KMS-11 (cell line): ENCODE measurements around the gene FBXL7.
A peak's percentile ranks its signal among the peaks of the same experiment; 100 is the strongest.

Experiments
- H2AFZ ChIP-seq: fragments of 200-600 bp; sonication (generic); 2 replicates; pipeline ENCODE4 v1.6.1; 2016; ENCODE audit warnings: antibody characterized with exemption, mixed run types, low read depth
- H3K27ac ChIP-seq: fragments of 200-600 bp; sonication (generic); 2 replicates; pipeline ENCODE4 v1.6.1; 2016; ENCODE audit warnings: mild to moderate bottlenecking, mixed run types
- H3K27me3 ChIP-seq: fragments of 200-600 bp; sonication (generic); 2 replicates; pipeline ENCODE4 v1.6.1; 2017; ENCODE audit warnings: mild to moderate bottlenecking, low read depth, mixed run types, moderate library complexity; ENCODE audit not compliant: insufficient read depth
- H3K36me3 ChIP-seq: fragments of 200-600 bp; sonication (generic); 2 replicates; pipeline ENCODE4 v1.6.1; 2017; ENCODE audit warnings: mild to moderate bottlenecking, mixed run types; ENCODE audit not compliant: insufficient read depth
- H3K4me1 ChIP-seq: fragments of 200-600 bp; sonication (generic); 2 replicates; pipeline ENCODE4 v1.6.1; 2016; ENCODE audit warnings: mild to moderate bottlenecking, low read depth, mixed run types; ENCODE audit not compliant: poor library complexity, severe bottlenecking
- H3K4me2 ChIP-seq: fragments of 200-600 bp; sonication (generic); 2 replicates; pipeline ENCODE4 v1.7.0; 2016; ENCODE audit warnings: mild to moderate bottlenecking, mixed run types
- H3K4me3 ChIP-seq: fragments of 200-600 bp; sonication (generic); IDR thresholded peaks from 2 replicates; pipeline ENCODE4 v1.6.1; 2017; ENCODE audit warnings: low read depth, low read length, mixed read lengths; ENCODE audit not compliant: insufficient read depth
- H3K79me2 ChIP-seq: fragments of 200-600 bp; sonication (generic); 2 replicates; pipeline ENCODE4 v1.6.1; 2016; ENCODE audit warnings: low read depth, mixed run types; ENCODE audit not compliant: insufficient read depth
- H3K9ac ChIP-seq: fragments of 200-600 bp; sonication (generic); 2 replicates; pipeline ENCODE4 v1.6.1; 2016; ENCODE audit warnings: mild to moderate bottlenecking, mixed run types
- H4K20me1 ChIP-seq: fragments of 200-600 bp; sonication (generic); 2 replicates; pipeline ENCODE4 v1.6.1; 2016; ENCODE audit warnings: mild to moderate bottlenecking, mixed run types; ENCODE audit not compliant: insufficient read depth
- CTCF ChIP-seq: fragments of 200-600 bp; sonication (generic); conservative IDR thresholded peaks from 2 replicates; pipeline ENCODE4 v1.6.1; 2017; ENCODE audit warnings: low read depth, mild to moderate bottlenecking, antibody characterized with exemption, low read length, moderate library complexity, mixed read lengths

The FBXL7 gene

DNA sequence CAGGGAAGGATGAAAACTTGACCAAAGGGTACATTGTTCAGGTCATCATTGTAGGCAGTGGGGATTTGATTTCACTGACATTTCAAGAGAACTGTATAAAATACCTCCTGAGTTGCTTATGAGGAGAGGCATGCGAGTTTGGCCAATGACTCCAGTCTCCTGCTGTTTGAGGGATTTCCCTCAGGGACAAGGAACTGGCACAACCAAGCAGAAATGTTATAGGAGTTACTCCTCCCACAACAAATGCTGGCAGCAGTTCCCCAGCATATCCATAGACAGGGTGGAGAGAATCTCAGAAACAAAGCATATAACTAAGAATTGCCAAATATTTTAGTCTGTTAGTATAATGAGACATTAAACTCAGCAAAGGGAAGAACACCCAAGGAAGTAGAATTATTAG is 47.2 kb upstream of the FBXL7 start:
- Histone ChIP-seq H3K9ac (no peak overlapping the region), H3K4me1 (peaks cover 27% of the 10 kb centered on the region), H2AFZ (no peak overlapping the region), H3K27ac (no peak overlapping the region), H3K27me3 (no peaks in the 10 kb centered on the region), H3K4me3 (no peak overlapping the region), H3K79me2 (no peaks in the 10 kb centered on the region), H3K4me2 (no peak overlapping the region), H3K36me3 (no peaks in the 10 kb centered on the region), H4K20me1 (no peaks in the 10 kb centered on the region)
- no peak for TF ChIP-seq CTCF

DNA sequence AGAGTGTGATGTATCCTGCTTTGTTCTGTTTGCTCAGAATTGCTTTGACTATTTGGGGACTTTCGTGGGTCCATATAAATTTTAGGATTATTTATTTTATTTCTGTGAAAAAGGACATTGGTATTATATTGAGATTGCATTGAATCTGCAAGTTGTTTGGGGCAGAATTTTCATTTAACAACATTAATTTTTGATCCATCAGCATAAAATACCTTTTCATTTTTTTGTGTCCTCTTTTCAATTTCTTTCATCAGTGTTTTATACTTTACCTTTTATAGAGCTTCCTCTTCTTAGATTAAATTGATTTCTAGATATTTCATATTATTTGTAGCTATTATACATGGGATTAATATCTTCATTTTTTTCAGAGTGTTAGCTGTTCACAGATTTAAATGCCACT is 40.8 kb upstream of the FBXL7 start:
- Histone ChIP-seq H3K4me3 (no peak overlapping the region), H3K4me1 (no peaks in the 10 kb centered on the region), H3K36me3 (no peaks in the 10 kb centered on the region), H3K9ac (no peak overlapping the region), H3K27me3 (no peaks in the 10 kb centered on the region), H3K79me2 (no peaks in the 10 kb centered on the region), H3K4me2 (no peak overlapping the region), H4K20me1 (no peaks in the 10 kb centered on the region), H2AFZ (no peak overlapping the region), H3K27ac (no peak overlapping the region)
- no peak for TF ChIP-seq CTCF

DNA sequence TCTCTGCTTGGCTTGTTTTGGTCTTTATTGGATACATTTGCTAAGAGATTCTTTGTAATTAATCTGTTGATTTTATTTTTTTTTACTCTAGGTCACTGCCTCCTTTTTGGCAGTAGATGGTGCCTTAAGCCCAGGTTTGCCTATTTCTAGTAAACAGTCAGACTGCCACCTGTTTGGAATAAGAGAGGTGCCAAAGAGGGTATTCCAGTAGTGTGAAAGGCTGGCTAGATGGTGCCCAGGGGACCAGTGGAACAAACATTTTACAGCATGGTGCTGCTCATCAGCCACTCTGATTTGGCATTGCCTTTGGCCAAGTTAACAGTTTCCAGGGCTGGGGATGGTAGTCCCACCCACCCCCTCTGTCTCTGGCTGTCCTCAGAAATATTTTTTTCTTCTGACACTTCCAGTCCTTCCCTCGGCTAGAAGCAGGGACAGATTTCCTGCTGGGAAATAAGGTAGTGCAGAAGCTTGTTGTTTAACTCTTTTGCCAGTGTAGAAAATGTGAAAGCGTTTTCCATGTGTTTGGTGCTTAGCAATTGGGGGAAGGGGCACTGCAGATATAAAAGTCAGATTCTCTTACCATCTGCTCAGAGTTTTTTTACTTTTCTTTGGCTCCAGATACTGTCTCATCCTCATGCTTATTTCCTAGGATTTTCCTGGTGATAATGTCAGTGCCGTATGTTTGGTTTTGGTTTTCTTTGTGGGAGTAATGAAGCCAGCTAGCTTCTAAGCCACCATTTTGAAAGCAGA is 36.6 kb upstream of the FBXL7 start:
- no peaks in the 10 kb centered on the region for H3K79me2 ChIP-seq
- peak; percentile 65 for TF ChIP-seq CTCF
- H3K9ac ChIP-seq: no peak overlapping the region
- no peak overlapping the region for H2AFZ ChIP-seq
- peaks cover 4% of the 10 kb centered on the region for H3K4me1 ChIP-seq
- H3K4me2 ChIP-seq: no peak overlapping the region
- no peaks in the 10 kb centered on the region for H3K36me3 ChIP-seq
- no peak overlapping the region for H3K4me3 ChIP-seq
- no peaks in the 10 kb centered on the region for H3K27me3 ChIP-seq
- H4K20me1 ChIP-seq: no peaks in the 10 kb centered on the region
- no peak overlapping the region for H3K27ac ChIP-seq

- H3K9ac ChIP-seq: no peak overlapping the region
- TF ChIP-seq CTCF: peak; percentile 28; the same call in 1 of the 2 replicates
- no peak overlapping the region for H3K27ac ChIP-seq
- no peaks in the 10 kb centered on the region for H4K20me1 ChIP-seq
- H2AFZ ChIP-seq: no peak overlapping the region
- no peaks in the 10 kb centered on the region for H3K79me2 ChIP-seq
- H3K4me3 ChIP-seq: no peak overlapping the region
- no peaks in the 10 kb centered on the region for H3K36me3 ChIP-seq
- no peaks in the 10 kb centered on the region for H3K27me3 ChIP-seq
- no peak overlapping the region for H3K4me2 ChIP-seq
- H3K4me1 ChIP-seq: peaks cover under 1% of the 10 kb centered on the region
These were observed 27.9 kb upstream of the FBXL7 start for GRCh38 chr5:15472116-15472515.
